Natural killer cell (primary cell): ENCODE results near the gene UST. TPM values are rescaled to one million over a fixed set of nuclear protein-coding genes. Genes with fewer than 3 reads are reported as not detected.

ENCODE experiments used
- ATAC-seq, 3 donors: fragments of 150-1000 bp in 2 of 3; fragments of 200-7000 bp in 1 of 3; cut with Tn5 transposase; 1 replicate in 1 of 3; 2 replicates in 2 of 3; pipeline ENCODE4 v1.10.0; 2021; ENCODE audit warnings: mild to moderate bottlenecking in 2 of 3, moderate library complexity in 2 of 3
- DNase-seq, 2 donors: peaks; one replicate each; pipeline versions ENCODE4 v3.0.0 to v3.0.0-alpha.2; 2013 to 2021; ENCODE audit warnings: mixed read lengths in 1 of 2
- H3K27ac ChIP-seq: one replicate; pipeline ENCODE4 v1.5.1; 2013; ENCODE audit warnings: mild to moderate bottlenecking, low read length
- H3K27me3 ChIP-seq: one replicate; pipeline ENCODE4 v1.6.1; 2013; ENCODE audit warnings: low read length; ENCODE audit not compliant: control insufficient read depth, insufficient read depth
- H3K36me3 ChIP-seq: one replicate; pipeline ENCODE4 v1.6.1; 2013; ENCODE audit warnings: low read length; ENCODE audit not compliant: control insufficient read depth, insufficient read depth
- H3K4me1 ChIP-seq: one replicate; pipeline ENCODE4 v1.6.1; 2013; ENCODE audit warnings: low read length; ENCODE audit not compliant: control insufficient read depth, insufficient read depth
- H3K4me3 ChIP-seq: one replicate; pipeline ENCODE4 v1.5.1; 2013; ENCODE audit warnings: low read length
- H3K9me3 ChIP-seq: one replicate; pipeline ENCODE4 v1.6.1; 2013; ENCODE audit warnings: low read length; ENCODE audit not compliant: control insufficient read depth, insufficient read depth
- H3K27ac Mint-ChIP-seq, 2 donors: one replicate each; pipeline ENCODE4 v1.8.0; 2022; ENCODE audit warnings: mild to moderate bottlenecking in 2 of 2, mixed read lengths in 2 of 2, moderate library complexity in 1 of 2
- H3K27me3 Mint-ChIP-seq, 2 donors: one replicate each; pipeline ENCODE4 v1.8.0; 2022; ENCODE audit warnings: low read depth in 2 of 2, mixed read lengths in 2 of 2
- H3K36me3 Mint-ChIP-seq: one replicate; pipeline ENCODE4 v1.8.0; 2022; ENCODE audit warnings: mixed read lengths
- H3K4me1 Mint-ChIP-seq, 2 donors: one replicate each; pipeline ENCODE4 v1.8.0; 2022; ENCODE audit warnings: mixed read lengths in 2 of 2
- H3K4me3 Mint-ChIP-seq: one replicate; pipeline ENCODE4 v1.8.0; 2022; ENCODE audit warnings: mild to moderate bottlenecking, moderate library complexity, mixed read lengths
- H3K9me3 Mint-ChIP-seq, 2 donors: one replicate each; pipeline ENCODE4 v1.8.0; 2022; ENCODE audit warnings: mixed read lengths in 2 of 2
- CTCF ChIP-seq: fragments of 200-600 bp; IDR thresholded peaks from one replicate; pipeline ENCODE4 v1.8.0; 2022; ENCODE audit warnings: antibody characterized with exemption
- WGBS: methylation state at CpG from one replicate; pipeline ENCODE4 v1.1.7; 2013; ENCODE audit warnings: missing lambda C conversion rate; ENCODE audit not compliant: insufficient coverage; 5-methylcytosine and 5-hydroxymethylcytosine counted together
- intact Hi-C: fragments of 100-400 bp; cut with micrococcal nuclease; formaldehyde crosslinking; loops from one replicate; pipeline ENCODE4 v1.14.2; 2022
- total RNA-seq, 4 donors: library from RNA; stranded (reverse); fragments of 120-200 nt in 1 of 4; gene quantifications; one replicate each; pipeline versions ENCODE4 v1.2.3 to v1.2.4, GENCODE V29; 2013 to 2022

UST gene
- total RNA-seq, 3 donors from 2014 or later (not counting 1 experiment from before 2014, with no cell fraction given): 6.3 to 11.9 (median 10.6) TPM

GRCh38 chr6:149006671-149007070 lies 259.8 kb downstream of the UST start:
- H3K4me1 ChIP-seq: no peaks in the 10 kb centered on the region
- H3K9me3 ChIP-seq: no peaks in the 10 kb centered on the region
- no peak overlapping the region for H3K27ac ChIP-seq
- Mint-ChIP-seq H3K4me1 (peaks cover 11 to 16% of the 10 kb centered on the region in 2 donors), H3K9me3 (peaks cover 0 to 2% of the 10 kb centered on the region in 2 donors), H3K27me3 (no peaks in the 10 kb centered on the region), H3K4me3 (no peak overlapping the region), H3K36me3 (peaks cover 18% of the 10 kb centered on the region), H3K27ac (no peak overlapping the region)
- TF ChIP-seq CTCF: no peak
- no CpG with 5 or more reads among the region's 3 CpGs for WGBS
- H3K27me3 ChIP-seq: no peaks in the 10 kb centered on the region
- ATAC-seq: no peak
- no peak for DNase-seq
- H3K4me3 ChIP-seq: no peak overlapping the region
- intact Hi-C loops: no loop called here
- no peaks in the 10 kb centered on the region for H3K36me3 ChIP-seq

- 100% methylated on average over 2 of the region's 2 CpGs for WGBS
- Histone ChIP-seq H3K27ac (no peak overlapping the region), H3K27me3 (no peaks in the 10 kb centered on the region), H3K36me3 (no peaks in the 10 kb centered on the region), H3K4me1 (no peaks in the 10 kb centered on the region), H3K9me3 (no peaks in the 10 kb centered on the region), H3K4me3 (no peak overlapping the region)
- Mint-ChIP-seq H3K4me1 (peaks cover 9 to 13% of the 10 kb centered on the region in 2 donors), H3K27me3 (no peaks in the 10 kb centered on the region), H3K27ac (no peak overlapping the region), H3K9me3 (peaks cover 0 to 2% of the 10 kb centered on the region in 2 donors), H3K4me3 (no peak overlapping the region), H3K36me3 (peaks cover 18% of the 10 kb centered on the region)
- no peak for DNase-seq
- TF ChIP-seq CTCF: no peak
- intact Hi-C loops: no loop called here
- no peak for ATAC-seq
These were observed 261.0 kb downstream of the UST start for GRCh38 chr6:149007846-149008245.

GRCh38 chr6:149008741-149009140 lies 261.9 kb downstream of the UST start:
- H3K9me3 ChIP-seq: no peaks in the 10 kb centered on the region
- intact Hi-C loops: no loop called here
- 95% methylated on average over 2 of the region's 2 CpGs for WGBS
- H3K4me3 ChIP-seq: no peak overlapping the region
- peaks cover 11 to 15% of the 10 kb centered on the region in 2 donors for H3K4me1 Mint-ChIP-seq
- H3K27me3 Mint-ChIP-seq: no peaks in the 10 kb centered on the region
- no peak overlapping the region for H3K27ac ChIP-seq
- H3K27me3 ChIP-seq: no peaks in the 10 kb centered on the region
- no peak overlapping the region for H3K4me3 Mint-ChIP-seq
- H3K4me1 ChIP-seq: no peaks in the 10 kb centered on the region
- ATAC-seq (no peak), DNase-seq (no peak)
- no peaks in the 10 kb centered on the region for H3K36me3 ChIP-seq
- no peak overlapping the region for H3K27ac Mint-ChIP-seq
- H3K36me3 Mint-ChIP-seq: peaks cover 18% of the 10 kb centered on the region
- TF ChIP-seq CTCF: no peak
- H3K9me3 Mint-ChIP-seq: peaks cover 0 to 2% of the 10 kb centered on the region in 2 donors

GRCh38 chr6:149012040-149012545 lies 265.3 kb downstream of the UST start:
- Histone ChIP-seq H3K4me3 (no peak overlapping the region), H3K36me3 (no peaks in the 10 kb centered on the region), H3K9me3 (no peaks in the 10 kb centered on the region), H3K27me3 (no peaks in the 10 kb centered on the region), H3K27ac (no peak overlapping the region), H3K4me1 (no peaks in the 10 kb centered on the region)
- peaks cover under 1% of the 10 kb centered on the region for H3K36me3 Mint-ChIP-seq
- no peak overlapping the region for H3K27ac Mint-ChIP-seq
- ATAC-seq (no peak), DNase-seq (no peak)
- H3K4me1 Mint-ChIP-seq: peaks cover 8 to 15% of the 10 kb centered on the region in 2 donors
- 98% methylated on average over 6 of the region's 6 CpGs for WGBS
- H3K4me3 Mint-ChIP-seq: no peak overlapping the region
- H3K9me3 Mint-ChIP-seq: no peaks in the 10 kb centered on the region
- no peak for TF ChIP-seq CTCF
- H3K27me3 Mint-ChIP-seq: no peaks in the 10 kb centered on the region
- intact Hi-C loops: no loop called here
